DOHH2 (cell line): Measurements from ENCODE around the gene RHOT2.

Experiments used
- H3F3A ChIP-seq: fragments of 200-600 bp; sonication (generic), shearing (Covaris generic); 2 replicates; pipeline ENCODE4 v1.6.0; 2016; ENCODE audit warnings: antibody characterized with exemption, mild to moderate bottlenecking; ENCODE audit not compliant: control insufficient read depth, insufficient read depth
- H3K27ac ChIP-seq: fragments of 200-600 bp; sonication (generic); 2 replicates; pipeline ENCODE4 v1.5.1; 2014; ENCODE audit warnings: low read depth, mild to moderate bottlenecking, low read length, moderate library complexity
- H3K27me3 ChIP-seq: fragments of 200-600 bp; sonication (generic); 2 replicates; pipeline ENCODE4 v1.6.1; 2014; ENCODE audit warnings: mild to moderate bottlenecking, low read length, mixed read lengths; ENCODE audit not compliant: control insufficient read depth
- H3K36me3 ChIP-seq: fragments of 200-600 bp; sonication (generic); 2 replicates; pipeline ENCODE4 v1.6.1; 2014; ENCODE audit warnings: mild to moderate bottlenecking, low read length, moderate library complexity, mixed read lengths; ENCODE audit not compliant: control insufficient read depth
- H3K4me1 ChIP-seq: fragments of 200-600 bp; sonication (generic); 2 replicates; pipeline ENCODE4 v1.6.1; 2014; ENCODE audit warnings: mild to moderate bottlenecking, low read length, mixed read lengths; ENCODE audit not compliant: control insufficient read depth
- H3K4me2 ChIP-seq: fragments of 200-600 bp; sonication (generic); 2 replicates; pipeline ENCODE4 v1.6.0; 2014; ENCODE audit warnings: mild to moderate bottlenecking, low read length, moderate library complexity
- H3K4me3 ChIP-seq: fragments of 200-600 bp; sonication (generic); 2 replicates; pipeline ENCODE4 v1.5.1; 2014; ENCODE audit warnings: mild to moderate bottlenecking, low read length, mixed read lengths
- H3K79me2 ChIP-seq: fragments of 200-600 bp; sonication (generic); 2 replicates; pipeline ENCODE4 v1.6.1; 2014; ENCODE audit warnings: mild to moderate bottlenecking, low read length, mixed read lengths; ENCODE audit not compliant: control insufficient read depth
- H3K9me2 ChIP-seq: fragments of 200-600 bp; sonication (generic); replicated peaks from 2 replicates; pipeline ENCODE4 v1.6.1; 2014; ENCODE audit warnings: mild to moderate bottlenecking, low read length, mixed read lengths; ENCODE audit not compliant: control insufficient read depth
- H3K9me3 ChIP-seq: fragments of 200-600 bp; sonication (generic); 2 replicates; pipeline ENCODE4 v1.6.1; 2014; ENCODE audit warnings: antibody characterized with exemption, low read length, mixed read lengths; ENCODE audit not compliant: control insufficient read depth, insufficient read depth
- H4K20me1 ChIP-seq: fragments of 200-600 bp; sonication (generic); 2 replicates; pipeline ENCODE4 v1.6.0; 2014; ENCODE audit warnings: low read depth, mild to moderate bottlenecking, antibody characterized with exemption, low read length, moderate library complexity; ENCODE audit not compliant: control insufficient read depth, insufficient read depth
- CTCF ChIP-seq: fragments of 200-600 bp; sonication (generic); IDR thresholded peaks from one replicate; pipeline ENCODE4 v1.5.1; 2014; ENCODE audit warnings: antibody characterized with exemption, mild to moderate bottlenecking, low read depth, low read length; ENCODE audit not compliant: poor library complexity, severe bottlenecking
- EZH2phosphoT487 ChIP-seq: fragments of 200-600 bp; sonication (generic); IDR thresholded peaks from 2 replicates; pipeline ENCODE4 v1.6.1; 2017; ENCODE audit warnings: borderline replicate concordance, mild to moderate bottlenecking, antibody characterized with exemption, low read length, moderate library complexity, mixed read lengths

The RHOT2 gene

GRCh38 chr16:651844-652243 is 16.1 kb upstream of the RHOT2 start:
- no peaks in the 10 kb centered on the region for H4K20me1 ChIP-seq
- H3K4me3 ChIP-seq, result no peak overlapping the region
- peaks cover 33% of the 10 kb centered on the region for H3K4me1 ChIP-seq
- H3K4me2 ChIP-seq, result no peak overlapping the region
- H3K27me3 ChIP-seq, result no peaks in the 10 kb centered on the region
- no peaks in the 10 kb centered on the region for H3K9me3 ChIP-seq
- H3K9me2 ChIP-seq, result no peaks in the 10 kb centered on the region
- H3K27ac ChIP-seq, result no peak overlapping the region
- H3F3A ChIP-seq, result peaks cover 5% of the 10 kb centered on the region
- TF ChIP-seq CTCF (no peak), EZH2phosphoT487 (no peak)
- peaks cover 63% of the 10 kb centered on the region for H3K36me3 ChIP-seq
- peaks cover 39% of the 10 kb centered on the region for H3K79me2 ChIP-seq

- no peaks in the 10 kb centered on the region for H3K9me3 ChIP-seq
- H3K9me2 ChIP-seq, result no peaks in the 10 kb centered on the region
- no peak for TF ChIP-seq EZH2phosphoT487
- TF ChIP-seq CTCF, result no peak
- peaks cover 31% of the 10 kb centered on the region for H3K79me2 ChIP-seq
- H4K20me1 ChIP-seq, result no peaks in the 10 kb centered on the region
- peaks cover 24% of the 10 kb centered on the region for H3K4me1 ChIP-seq
- H3K27ac ChIP-seq, result no peak overlapping the region
- H3K36me3 ChIP-seq, result peaks cover 61% of the 10 kb centered on the region
- H3K4me2 ChIP-seq, result no peak overlapping the region
- H3F3A ChIP-seq, result peaks cover 5% of the 10 kb centered on the region
- no peaks in the 10 kb centered on the region for H3K27me3 ChIP-seq
- no peak overlapping the region for H3K4me3 ChIP-seq
Measured at GRCh38 chr16:652454-653305, 15.3 kb upstream of the RHOT2 start.

- Histone ChIP-seq H3K79me2 (peaks cover 19% of the 10 kb centered on the region), H3K4me1 (peaks cover 12% of the 10 kb centered on the region), H3K27me3 (no peaks in the 10 kb centered on the region), H3F3A (no peaks in the 10 kb centered on the region), H3K9me3 (no peaks in the 10 kb centered on the region), H3K4me3 (no peak overlapping the region), H3K36me3 (peaks cover 65% of the 10 kb centered on the region), H3K9me2 (no peaks in the 10 kb centered on the region), H3K27ac (no peak overlapping the region), H4K20me1 (no peaks in the 10 kb centered on the region), H3K4me2 (no peak overlapping the region)
- TF ChIP-seq CTCF (no peak), EZH2phosphoT487 (no peak)
Measured at GRCh38 chr16:654034-654433, 13.9 kb upstream of the RHOT2 start.
